HL-60/S4 treated with retinoic acid at 250 ng/mL for 4 days and 3 days (cell line): ENCODE results near the gene PIWIL1.

Experiments used
- in situ Hi-C: fragments of 300-500 bp; cut with MboI; formaldehyde crosslinking; loops from 2 replicates; pipeline ENCODE4 v1.7.0; 2022; ENCODE audit warnings: low sequenced_read_pairs

Gene PIWIL1

GRCh38 chr12:130367523-130367922 lies 29.8 kb downstream of the PIWIL1 start:
- in situ Hi-C loops: no loop called here

- in situ Hi-C loops: no loop called here
Measured at GRCh38 chr12:130369816-130370215, 32.1 kb downstream of the PIWIL1 start.

- in situ Hi-C loops: no loop called here
Measured at GRCh38 chr12:130371296-130371695, 33.6 kb downstream of the PIWIL1 start.

DNA sequence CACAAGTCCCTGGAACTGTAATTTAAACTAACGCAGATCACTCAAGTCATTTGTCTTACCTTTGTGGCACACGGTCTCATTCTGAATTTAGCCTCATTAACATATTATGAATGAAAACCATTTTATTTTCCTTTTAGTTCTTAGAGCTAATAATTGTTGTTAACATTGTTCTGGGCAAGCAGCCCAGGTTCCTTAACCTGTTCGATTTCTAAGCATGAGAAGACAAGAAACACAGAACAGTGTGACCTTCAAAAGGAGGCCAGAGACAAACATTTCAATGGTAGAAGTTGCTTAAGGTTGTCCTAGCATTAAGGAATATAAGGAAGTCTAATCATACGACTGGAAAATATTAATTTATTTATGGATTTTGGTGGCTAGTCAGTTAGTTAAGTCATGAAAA lies 35.2 kb downstream of the PIWIL1 start:
- in situ Hi-C loops: no loop called here

DNA sequence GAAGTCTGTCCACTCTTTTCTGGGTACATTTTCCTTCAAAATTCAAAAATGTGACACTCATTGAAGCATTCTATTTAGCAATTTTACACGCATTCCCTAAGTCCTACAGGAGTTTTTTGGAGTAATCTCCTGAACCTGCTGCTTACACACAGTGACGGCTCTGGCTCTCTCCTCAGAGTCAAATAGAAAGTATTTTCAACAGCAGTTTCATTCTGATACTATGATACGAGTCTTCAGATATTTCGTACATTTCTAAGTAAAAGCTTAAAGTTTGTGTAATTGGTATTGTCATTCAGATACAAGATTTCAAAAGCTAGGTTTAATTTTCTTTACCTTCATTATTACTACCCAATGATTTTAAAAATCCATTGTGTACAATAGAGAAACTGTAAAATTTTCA lies 36.4 kb downstream of the PIWIL1 start:
- in situ Hi-C loops: no loop called here

DNA sequence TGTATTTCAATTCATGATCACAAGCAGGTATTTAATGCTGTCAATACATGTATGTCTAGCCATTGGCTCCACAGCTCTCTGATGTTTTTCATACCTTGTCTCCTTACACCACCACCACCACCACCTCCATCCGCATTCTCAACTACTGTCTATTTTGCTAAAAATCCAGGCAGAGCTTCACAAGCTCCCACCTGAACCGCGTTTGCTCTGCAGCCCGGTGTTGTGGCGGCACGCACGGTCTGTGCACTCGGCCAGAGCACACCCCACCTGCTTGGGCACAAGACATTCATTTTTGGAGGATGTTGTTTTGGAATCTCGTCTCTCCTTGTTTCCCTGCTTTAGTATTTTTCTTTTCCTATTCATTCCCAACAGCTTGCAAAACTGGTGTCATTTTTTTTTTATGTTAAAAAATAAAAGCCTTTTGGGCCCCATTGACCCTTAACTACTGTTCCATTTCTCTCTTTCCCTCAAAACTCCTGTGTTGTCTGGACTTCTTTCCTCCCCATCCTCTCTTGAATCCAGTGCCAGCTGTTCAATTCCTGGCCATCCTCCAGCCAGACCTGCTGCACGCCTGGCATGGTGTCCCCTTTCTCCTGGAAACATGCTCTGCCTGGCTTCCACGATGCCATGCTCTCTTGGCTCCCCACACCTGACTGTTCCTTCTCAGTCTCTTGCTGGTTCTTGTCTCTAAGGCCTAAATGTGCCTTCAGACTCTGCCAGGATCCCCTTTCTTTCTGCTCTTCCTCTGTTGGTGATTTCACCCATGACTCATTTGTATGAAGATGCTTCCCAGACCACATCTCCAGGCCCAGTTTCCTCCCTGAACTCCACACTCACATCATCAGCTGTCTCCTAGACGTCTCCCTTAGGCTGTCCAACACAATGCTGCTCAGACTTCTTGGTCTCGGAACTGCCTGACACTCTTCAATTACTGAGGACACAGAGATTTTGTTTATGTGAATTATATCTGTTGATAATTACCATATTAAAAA lies 37.9 kb downstream of the PIWIL1 start:
- in situ Hi-C loops: no loop called here

GRCh38 chr12:130382818-130383217 lies 45.1 kb downstream of the PIWIL1 start:
- in situ Hi-C loops: no loop called here

DNA sequence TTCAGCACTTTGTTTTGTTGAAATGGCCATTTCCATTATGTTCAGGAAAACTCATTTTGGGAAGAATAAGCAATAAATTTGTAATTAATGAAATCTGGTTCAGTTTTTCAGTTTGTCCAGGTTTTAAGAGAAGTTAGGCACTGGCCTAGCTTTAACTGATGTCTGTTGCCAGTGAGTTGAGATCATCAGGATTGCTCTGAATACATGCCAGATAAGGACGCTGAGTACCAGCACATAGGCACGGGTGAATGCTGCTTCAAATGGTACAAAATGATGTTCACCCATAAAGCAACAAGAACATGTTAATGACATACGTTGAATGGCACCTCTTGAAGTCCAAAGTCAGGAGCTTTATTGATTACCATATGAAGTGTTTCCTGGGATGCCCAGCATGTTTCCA lies 46.5 kb downstream of the PIWIL1 start:
- in situ Hi-C loops: no loop called here

DNA sequence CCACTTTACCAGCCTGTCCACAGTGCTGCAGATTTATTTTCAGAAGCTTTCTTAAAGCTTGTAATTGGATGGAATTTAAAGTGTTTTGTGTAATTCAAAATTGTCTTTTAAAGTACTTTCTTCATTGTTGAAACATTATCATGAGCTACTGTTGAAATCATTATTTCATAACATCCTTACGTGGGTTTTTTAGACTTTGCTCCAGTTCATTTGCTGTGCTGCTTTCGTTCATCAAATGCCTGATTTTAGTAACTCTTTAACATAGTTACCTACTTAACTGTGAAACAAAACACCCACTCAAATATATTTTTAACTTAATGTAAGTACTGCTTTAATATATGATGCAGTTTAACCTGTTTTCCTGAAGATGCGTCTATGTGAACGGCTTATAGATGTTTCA lies 47.5 kb downstream of the PIWIL1 start:
- in situ Hi-C loops: no loop called here

DNA sequence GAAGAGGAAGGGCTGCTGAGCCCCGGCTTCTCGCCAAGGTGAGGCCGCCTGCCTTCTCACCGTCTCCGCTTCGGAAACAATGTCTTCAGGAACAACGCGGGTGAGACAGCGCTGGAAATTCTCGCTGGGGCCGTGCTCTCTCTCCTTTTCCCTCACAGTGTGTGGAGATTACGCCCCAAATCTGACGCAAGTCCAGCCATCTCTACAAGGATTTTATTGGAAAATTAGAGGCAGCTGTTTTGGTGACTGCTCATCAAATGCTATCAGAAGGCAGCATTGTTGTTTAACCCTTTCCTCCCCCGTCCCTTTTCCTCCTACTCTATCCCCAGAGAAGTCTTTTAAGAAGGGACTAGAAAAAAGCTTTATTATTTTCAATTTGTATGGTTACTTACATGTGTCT lies 53.5 kb downstream of the PIWIL1 start:
- in situ Hi-C loops: no loop called here

- in situ Hi-C loops: no loop called here
Measured at GRCh38 chr12:130394906-130395305, 57.2 kb downstream of the PIWIL1 start.

DNA sequence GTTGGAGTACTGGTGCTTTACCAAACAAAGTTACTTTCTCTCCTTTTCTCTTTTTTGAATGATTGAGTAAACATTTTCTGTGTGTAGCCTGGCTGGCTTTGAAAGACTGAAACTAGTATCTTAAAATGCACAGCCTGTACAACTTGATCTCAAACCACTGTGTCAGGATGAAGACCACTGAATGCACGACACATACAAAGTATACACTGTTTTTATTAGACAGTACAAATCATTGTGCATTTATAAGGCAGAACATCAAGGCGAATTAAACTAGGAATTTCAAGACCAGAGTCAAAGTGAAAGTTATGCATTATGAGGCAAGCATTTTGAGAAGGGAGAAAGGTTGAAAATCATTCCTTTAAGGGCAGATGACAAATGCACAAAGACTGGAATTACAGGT lies 59.0 kb downstream of the PIWIL1 start:
- in situ Hi-C loops: no loop called here

- in situ Hi-C loops: no loop called here
Measured at GRCh38 chr12:130398100-130398848, 60.6 kb downstream of the PIWIL1 start.

DNA sequence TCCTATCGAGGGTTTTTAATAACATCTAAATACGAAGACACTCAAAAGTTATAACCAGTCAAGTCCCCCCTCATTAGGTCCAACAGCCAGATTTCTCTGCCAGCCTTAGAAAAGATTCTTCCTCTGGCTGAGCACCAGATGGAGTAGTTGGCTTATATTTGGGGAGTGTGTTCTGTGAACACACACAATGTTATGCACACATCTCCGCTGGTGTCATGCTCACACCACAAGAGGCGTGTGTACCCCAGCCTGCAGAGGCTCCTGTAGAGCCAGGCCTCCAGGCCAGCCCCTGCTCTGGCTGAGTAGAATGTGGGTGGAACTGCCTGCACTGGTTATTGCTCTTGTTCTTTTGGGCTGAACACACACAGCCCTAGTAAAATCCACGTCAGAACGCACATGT lies 64.0 kb downstream of the PIWIL1 start:
- in situ Hi-C loops: no loop called here

GRCh38 chr12:130405332-130405731 lies 67.6 kb downstream of the PIWIL1 start:
- in situ Hi-C loops: no loop called here

GRCh38 chr12:130412384-130412783 lies 74.7 kb downstream of the PIWIL1 start:
- in situ Hi-C loops: no loop called here

DNA sequence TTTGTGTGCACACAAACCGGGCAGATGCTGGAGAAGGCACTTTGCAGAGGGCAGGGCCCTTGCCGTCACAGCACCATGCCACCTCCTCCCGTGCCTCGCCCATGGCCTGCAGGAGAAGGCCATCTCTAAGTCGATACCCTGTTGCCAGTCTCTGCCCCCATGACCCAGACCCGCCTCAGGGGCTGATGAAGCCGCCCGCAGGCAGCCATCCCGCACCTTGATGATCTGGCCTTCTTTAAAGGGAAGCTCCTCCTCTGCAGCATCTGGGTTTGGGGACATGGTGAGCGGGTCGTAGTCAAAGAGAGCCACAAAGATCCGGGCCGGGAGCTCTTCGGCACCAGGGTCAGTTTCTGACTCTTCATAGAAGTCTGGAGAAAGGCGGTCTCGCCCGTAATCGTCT lies 76.2 kb downstream of the PIWIL1 start:
- in situ Hi-C loops: no loop called here

GRCh38 chr12:130414381-130414780 lies 76.7 kb downstream of the PIWIL1 start:
- in situ Hi-C loops: no loop called here

- in situ Hi-C loops: no loop called here
Measured at GRCh38 chr12:130418251-130418650, 80.6 kb downstream of the PIWIL1 start.

GRCh38 chr12:130419116-130419515 lies 81.4 kb downstream of the PIWIL1 start:
- in situ Hi-C loops: no loop called here

DNA sequence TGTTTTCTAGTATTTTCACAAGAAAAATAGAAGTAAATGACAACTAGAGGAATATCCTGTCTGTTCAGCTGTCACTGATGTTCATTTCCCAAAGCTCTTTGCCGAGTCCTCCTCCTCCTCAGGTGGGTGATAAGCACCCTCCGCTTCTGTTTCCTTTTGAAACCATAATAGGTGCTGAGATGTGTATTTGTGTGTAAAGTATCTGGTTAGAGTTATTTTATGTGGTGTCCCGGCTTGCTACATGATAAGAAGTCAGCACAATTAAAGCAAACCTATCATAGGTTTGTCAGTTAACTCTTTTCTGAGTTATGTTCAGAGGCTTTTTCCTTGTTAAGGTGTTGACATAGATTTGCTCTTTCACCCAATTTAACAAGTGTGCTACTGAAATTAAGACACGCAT lies 82.4 kb downstream of the PIWIL1 start:
- in situ Hi-C loops: no loop called here

DNA sequence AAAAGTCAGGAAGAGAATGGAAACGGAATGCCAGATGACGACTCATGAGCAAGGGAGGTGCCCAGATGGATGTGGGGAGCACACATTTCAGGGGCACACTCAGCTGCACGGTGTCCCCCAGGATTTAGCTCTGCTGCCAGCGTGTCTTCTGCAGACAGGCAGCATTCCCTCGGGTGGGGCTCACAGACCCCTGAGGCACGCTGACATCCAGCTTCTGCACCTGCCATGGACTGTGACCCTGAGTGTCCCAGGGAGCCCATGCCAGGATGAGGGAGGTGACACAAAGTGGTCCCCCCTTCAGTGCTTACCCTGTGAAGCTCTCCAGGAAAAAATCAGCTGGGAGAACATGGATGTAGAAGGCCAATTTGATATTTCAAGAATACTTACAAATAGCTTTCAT lies 84.2 kb downstream of the PIWIL1 start:
- in situ Hi-C loops: no loop called here
